Activated T-cell treated with anti-CD3 and anti-CD28 coated beads, Interleukin-2, amount 50 U/mL, for 4 hours (primary cell): ENCODE measurements around the gene FBXO21. TPM values are rescaled to one million over a fixed set of nuclear protein-coding genes. Genes with fewer than 3 reads are reported as not detected.
"Not testable (repeated sequence)": the region's sequence is repeated elsewhere in the genome, so short reads cannot be mapped to it uniquely, and the experiment has no call there.

ENCODE experiments used
- ATAC-seq, 2 donors: fragments of 200-7000 bp; cut with Tn5 transposase; one replicate each; pipeline ENCODE4 v1.10.0; 2021
- DNase-seq: peaks from one replicate; pipeline ENCODE4 v3.0.0-alpha.2; 2020
- H3K27me3 Mint-ChIP-seq: one replicate; pipeline ENCODE4 v1.8.0; 2021; ENCODE audit warnings: low read depth, mixed read lengths
- H3K36me3 Mint-ChIP-seq: one replicate; pipeline ENCODE4 v1.8.0; 2022; ENCODE audit warnings: mixed read lengths; ENCODE audit not compliant: insufficient read depth
- H3K4me1 Mint-ChIP-seq: one replicate; pipeline ENCODE4 v1.8.0; 2021; ENCODE audit warnings: low read depth, mixed read lengths
- H3K4me3 Mint-ChIP-seq: one replicate; pipeline ENCODE4 v1.8.0; 2021; ENCODE audit warnings: mild to moderate bottlenecking, moderate library complexity, mixed read lengths
- H3K9me3 Mint-ChIP-seq: one replicate; pipeline ENCODE4 v1.8.0; 2021; ENCODE audit warnings: mixed read lengths
- total RNA-seq, 3 donors: library from RNA; stranded (reverse); gene quantifications; one replicate each; pipeline ENCODE4 v1.2.1, GENCODE V29; 2021

The FBXO21 gene
- total RNA-seq, 3 donors from 2014 or later = 33.5 to 38.0 (median 36.3) TPM

- peak in 1 of 2 donors; percentile 73 for ATAC-seq
Measured at GRCh38 chr12:117212563-117213190, 22.4 kb upstream of the FBXO21 start.

GRCh38 chr12:117210266-117210918 is 20.1 kb upstream of the FBXO21 start:
- Mint-ChIP-seq H3K36me3 (no peaks in the 10 kb centered on the region), H3K27me3 (peaks cover 19% of the 10 kb centered on the region), H3K4me3 (no peak overlapping the region), H3K4me1 (no peaks in the 10 kb centered on the region), H3K9me3 (no peaks in the 10 kb centered on the region)
- no peak for DNase-seq
- no peak for ATAC-seq

More at GRCh38 chr12:117212563-117213190, 22.4 kb upstream of the FBXO21 start:
- Mint-ChIP-seq H3K27me3 (peaks cover 29% of the 10 kb centered on the region), H3K4me1 (no peaks in the 10 kb centered on the region), H3K4me3 (no peak overlapping the region), H3K9me3 (no peaks in the 10 kb centered on the region), H3K36me3 (no peaks in the 10 kb centered on the region)
- DNase-seq = peak; percentile 56

DNA sequence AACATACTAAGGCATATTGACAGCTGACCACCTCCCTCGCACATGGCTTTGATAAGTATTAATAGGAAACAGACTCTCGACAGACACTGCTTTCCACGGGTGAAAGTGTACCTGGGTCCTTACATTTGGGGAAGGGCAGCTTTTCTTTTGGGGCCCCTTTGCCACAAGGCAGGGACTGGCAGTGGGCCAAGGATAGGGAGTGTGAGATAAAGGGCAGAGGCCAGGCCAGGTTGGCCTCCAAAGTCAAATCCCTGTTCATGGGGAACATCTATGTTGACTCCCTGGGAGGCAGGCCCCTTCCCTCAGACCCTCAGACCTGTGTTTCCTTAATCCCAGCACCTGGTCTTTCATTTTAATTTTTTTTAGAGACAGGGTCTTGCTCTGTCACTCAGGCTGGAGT is 19.4 kb upstream of the FBXO21 start:
- H3K36me3 Mint-ChIP-seq = no peaks in the 10 kb centered on the region
- H3K4me3 Mint-ChIP-seq = no peak overlapping the region
- ATAC-seq (no peak), DNase-seq (no peak)
- peaks cover 17% of the 10 kb centered on the region for H3K27me3 Mint-ChIP-seq
- no peaks in the 10 kb centered on the region for H3K9me3 Mint-ChIP-seq
- no peaks in the 10 kb centered on the region for H3K4me1 Mint-ChIP-seq

DNA sequence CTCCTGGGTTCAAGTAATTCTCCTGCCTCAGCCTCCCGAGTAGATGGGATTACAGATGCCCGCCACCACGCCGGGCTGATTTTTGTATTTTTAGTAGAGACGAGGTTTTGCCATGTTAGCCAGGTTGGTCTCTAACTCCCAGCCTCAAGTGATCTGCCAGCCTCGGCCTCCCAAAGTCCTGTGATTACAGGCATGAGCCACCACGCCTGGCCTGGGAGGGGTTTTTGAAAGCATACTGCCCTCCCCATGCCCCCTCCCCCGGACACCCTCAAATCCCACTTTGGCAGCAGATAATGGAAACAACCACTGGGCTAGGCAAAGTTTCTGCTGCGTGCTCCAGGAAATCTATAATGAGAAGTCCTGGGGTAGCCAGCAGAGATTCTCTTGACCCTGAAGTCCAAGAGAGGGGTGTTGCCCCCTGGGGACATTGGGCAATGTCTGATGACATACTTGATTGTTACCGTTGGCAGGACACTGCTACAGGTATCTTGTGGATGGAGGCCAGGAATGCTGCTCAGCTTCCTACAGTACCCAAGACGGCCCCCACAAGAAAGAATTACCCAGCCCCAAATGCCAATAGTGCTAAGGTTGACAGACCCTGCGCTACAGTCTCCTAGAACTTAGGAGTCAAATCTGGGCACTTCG is 18.7 kb upstream of the FBXO21 start:
- Mint-ChIP-seq H3K27me3 (peaks cover 16% of the 10 kb centered on the region), H3K9me3 (no peaks in the 10 kb centered on the region), H3K4me3 (no peak overlapping the region), H3K4me1 (no peaks in the 10 kb centered on the region), H3K36me3 (no peaks in the 10 kb centered on the region)
- no peak for ATAC-seq
- DNase-seq = no peak

- ATAC-seq = no peak
- Mint-ChIP-seq H3K4me3 (no peak overlapping the region), H3K4me1 (no peaks in the 10 kb centered on the region)
Measured at GRCh38 chr12:117208206-117208605, 17.9 kb upstream of the FBXO21 start.

GRCh38 chr12:117207675-117208074 is 17.4 kb upstream of the FBXO21 start:
- Mint-ChIP-seq H3K36me3 (no peaks in the 10 kb centered on the region), H3K4me3 (no peak overlapping the region), H3K4me1 (no peaks in the 10 kb centered on the region), H3K27me3 (peaks cover 16% of the 10 kb centered on the region), H3K9me3 (no peaks in the 10 kb centered on the region)
- DNase-seq (no peak), ATAC-seq (no peak)

More at GRCh38 chr12:117208206-117208605, 17.9 kb upstream of the FBXO21 start:
- DNase-seq = no peak
- Mint-ChIP-seq H3K9me3 (no peaks in the 10 kb centered on the region), H3K36me3 (no peaks in the 10 kb centered on the region), H3K27me3 (peaks cover 16% of the 10 kb centered on the region)

DNA sequence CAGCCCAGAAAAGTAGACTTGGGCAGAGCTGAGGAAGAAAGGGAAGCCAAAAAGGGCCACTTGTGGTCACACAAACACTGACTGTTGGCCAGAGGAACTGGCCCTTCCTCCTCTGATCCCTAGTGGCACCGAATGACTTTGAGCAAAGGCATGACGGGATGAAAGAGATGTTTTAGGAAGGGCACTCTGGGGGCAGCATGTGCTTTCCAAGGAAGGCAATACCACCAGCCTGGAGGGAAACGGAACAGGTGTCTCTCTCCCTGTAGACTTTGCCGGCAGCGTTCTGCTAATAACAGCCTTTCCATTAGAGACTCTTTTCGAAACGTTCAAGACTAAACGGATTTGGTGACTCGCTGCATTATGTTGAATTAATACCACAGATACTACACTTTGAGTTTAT is 12.3 kb upstream of the FBXO21 start:
- Mint-ChIP-seq H3K27me3 (peaks cover 16% of the 10 kb centered on the region), H3K4me1 (no peaks in the 10 kb centered on the region), H3K9me3 (no peaks in the 10 kb centered on the region), H3K36me3 (no peaks in the 10 kb centered on the region), H3K4me3 (no peak overlapping the region)
- no peak for DNase-seq
- ATAC-seq = no peak

GRCh38 chr12:117202033-117202432 is 11.8 kb upstream of the FBXO21 start:
- ATAC-seq (no peak), DNase-seq (no peak)
- Mint-ChIP-seq H3K4me1 (no peaks in the 10 kb centered on the region), H3K9me3 (no peaks in the 10 kb centered on the region), H3K36me3 (no peaks in the 10 kb centered on the region), H3K4me3 (no peak overlapping the region), H3K27me3 (peaks cover 21% of the 10 kb centered on the region)

- not testable (repeated sequence) for H3K9me3 Mint-ChIP-seq, H3K4me1 Mint-ChIP-seq, H3K4me3 Mint-ChIP-seq
Measured at GRCh38 chr12:117199956-117200744, 9.9 kb upstream of the FBXO21 start.

DNA sequence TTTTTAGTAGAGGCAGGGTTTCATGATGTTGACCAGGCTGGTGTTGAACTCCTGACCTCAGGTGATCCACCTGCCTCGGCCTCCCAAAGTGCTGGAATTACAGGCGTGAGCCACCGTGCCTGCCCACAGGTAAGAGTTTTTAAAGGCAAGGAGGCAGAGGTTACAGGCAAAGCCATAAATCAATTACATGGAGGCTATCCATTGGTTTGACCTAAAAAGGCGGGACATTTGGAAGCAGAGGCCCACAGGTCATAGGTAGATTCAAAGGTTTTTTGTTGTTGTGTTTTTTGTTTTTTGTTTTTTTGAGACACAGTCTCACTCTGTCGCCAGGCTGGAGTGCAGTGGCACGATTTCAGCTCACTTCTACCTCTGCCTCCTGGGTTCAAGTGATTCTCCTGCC is 6.1 kb upstream of the FBXO21 start:
- not testable (repeated sequence) for H3K4me3 Mint-ChIP-seq, H3K36me3 Mint-ChIP-seq, H3K9me3 Mint-ChIP-seq, ATAC-seq, H3K4me1 Mint-ChIP-seq, DNase-seq
- H3K27me3 Mint-ChIP-seq = peaks cover 16% of the 10 kb centered on the region

More at GRCh38 chr12:117199956-117200744, 9.9 kb upstream of the FBXO21 start:
- ATAC-seq, H3K36me3 Mint-ChIP-seq, DNase-seq: not testable (repeated sequence)
- peaks cover 24% of the 10 kb centered on the region for H3K27me3 Mint-ChIP-seq

DNA sequence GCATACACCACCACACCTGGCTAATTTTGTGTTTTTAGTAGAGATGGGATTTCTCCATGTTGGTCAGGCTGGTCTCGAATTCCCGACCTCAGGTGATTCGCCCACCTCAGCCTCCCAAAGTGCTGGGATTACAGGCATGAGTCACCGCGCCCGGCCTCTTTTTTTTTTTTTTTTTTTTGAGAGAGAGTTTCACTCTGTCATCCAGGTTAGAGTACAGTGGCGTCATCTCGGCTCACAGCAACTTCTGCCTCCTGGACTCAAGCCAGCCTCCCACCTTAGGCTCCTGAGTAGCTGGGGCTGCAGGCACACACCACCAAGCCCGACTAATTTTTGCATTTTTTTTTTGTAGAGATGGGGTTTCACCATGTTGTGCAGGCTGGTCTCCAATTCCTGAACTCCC is 4.8 kb upstream of the FBXO21 start:
- not testable (repeated sequence) for H3K36me3 Mint-ChIP-seq, ATAC-seq, DNase-seq, H3K4me3 Mint-ChIP-seq, H3K4me1 Mint-ChIP-seq, H3K9me3 Mint-ChIP-seq
- peaks cover 11% of the 10 kb centered on the region for H3K27me3 Mint-ChIP-seq

DNA sequence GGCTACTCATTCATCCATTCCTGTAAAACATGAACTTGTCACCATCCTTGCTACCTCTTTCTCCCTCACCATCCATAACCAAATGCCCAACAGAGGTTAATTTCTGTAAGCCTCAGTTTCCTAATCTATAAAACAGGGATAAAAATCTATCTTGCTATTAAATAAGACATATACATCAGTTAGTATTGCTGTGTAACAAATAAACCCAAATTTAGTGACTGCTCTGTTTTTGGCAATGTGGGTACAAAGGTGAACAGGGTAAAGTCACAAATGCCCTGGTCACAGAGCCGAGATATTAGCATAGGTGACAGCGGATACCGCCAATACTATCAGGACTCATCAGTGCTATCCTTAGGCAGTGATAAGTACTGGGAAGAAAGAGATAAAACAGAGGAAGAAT is 3.6 kb upstream of the FBXO21 start:
- H3K36me3 Mint-ChIP-seq = no peaks in the 10 kb centered on the region
- H3K4me1 Mint-ChIP-seq = peaks cover 14% of the 10 kb centered on the region
- DNase-seq (no peak), ATAC-seq (no peak)
- H3K4me3 Mint-ChIP-seq = no peak overlapping the region
- peaks cover 11% of the 10 kb centered on the region for H3K27me3 Mint-ChIP-seq
- no peaks in the 10 kb centered on the region for H3K9me3 Mint-ChIP-seq

GRCh38 chr12:117192581-117192980 is 2.3 kb upstream of the FBXO21 start:
- not testable (repeated sequence) for H3K4me3 Mint-ChIP-seq, ATAC-seq, H3K36me3 Mint-ChIP-seq, H3K27me3 Mint-ChIP-seq, DNase-seq, H3K9me3 Mint-ChIP-seq
- peaks cover 25% of the 10 kb centered on the region for H3K4me1 Mint-ChIP-seq

GRCh38 chr12:117192057-117192456 is 1.8 kb upstream of the FBXO21 start:
- Mint-ChIP-seq H3K4me3 (peak overlapping the region; percentile 3), H3K27me3 (peaks cover 3% of the 10 kb centered on the region), H3K9me3 (no peaks in the 10 kb centered on the region), H3K4me1 (peaks cover 28% of the 10 kb centered on the region), H3K36me3 (peaks cover 6% of the 10 kb centered on the region)
- DNase-seq (no peak), ATAC-seq (no peak)
